Large intestine (tissue), 3 donors: ENCODE results near the gene KRT20. TPM values are rescaled to one million over a fixed set of nuclear protein-coding genes. Genes with fewer than 3 reads are reported as not detected.

Source experiments
- DNase-seq, 2 donors: peaks; one replicate each; pipeline versions ENCODE4 v3.0.0 to v3.0.0-alpha.2; 2013
- H3K27ac ChIP-seq: one replicate; pipeline ENCODE4 v1.5.1; 2013; ENCODE audit warnings: low read length
- H3K27me3 ChIP-seq: 2 replicates; pipeline ENCODE4 v1.6.1; 2013; ENCODE audit warnings: low read length; ENCODE audit not compliant: control insufficient read depth, insufficient read depth
- H3K36me3 ChIP-seq: 2 replicates; pipeline ENCODE4 v1.6.1; 2013; ENCODE audit warnings: low read length; ENCODE audit not compliant: control insufficient read depth, insufficient read depth
- H3K4me1 ChIP-seq: one replicate; pipeline ENCODE4 v1.6.1; 2013; ENCODE audit warnings: low read length; ENCODE audit not compliant: control insufficient read depth, insufficient read depth
- H3K4me3 ChIP-seq: one replicate; pipeline ENCODE4 v1.5.1; 2013; ENCODE audit warnings: low read length
- H3K9me3 ChIP-seq: one replicate; pipeline ENCODE4 v1.6.1; 2013; ENCODE audit warnings: mild to moderate bottlenecking, low read depth, low read length, moderate library complexity; ENCODE audit not compliant: control insufficient read depth
- WGBS: methylation state at CpG from one replicate; pipeline ENCODE4 v1.1.5; 2013; ENCODE audit warnings: low lambda C conversion rate; ENCODE audit not compliant: insufficient coverage; 5-methylcytosine and 5-hydroxymethylcytosine counted together
- polyA plus RNA-seq: library from polyadenylated mRNA; unstranded; fragments of 120-200 nt; gene quantifications from one replicate; pipeline ENCODE4 v1.2.1, GENCODE V29; 2013

The KRT20 gene
- polyA plus RNA-seq, 1 donor = 31.7 TPM

GRCh38 chr17:40854175-40854814 is 30.7 kb downstream of the KRT20 start:
- 100% methylated on average over 1 of the region's 6 CpGs for WGBS
- Histone ChIP-seq H3K36me3 (no peaks in the 10 kb centered on the region), H3K4me3 (no peak overlapping the region), H3K27ac (no peak overlapping the region), H3K27me3 (no peaks in the 10 kb centered on the region), H3K9me3 (no peaks in the 10 kb centered on the region), H3K4me1 (peaks cover 2% of the 10 kb centered on the region)
- DNase-seq = no peak

DNA sequence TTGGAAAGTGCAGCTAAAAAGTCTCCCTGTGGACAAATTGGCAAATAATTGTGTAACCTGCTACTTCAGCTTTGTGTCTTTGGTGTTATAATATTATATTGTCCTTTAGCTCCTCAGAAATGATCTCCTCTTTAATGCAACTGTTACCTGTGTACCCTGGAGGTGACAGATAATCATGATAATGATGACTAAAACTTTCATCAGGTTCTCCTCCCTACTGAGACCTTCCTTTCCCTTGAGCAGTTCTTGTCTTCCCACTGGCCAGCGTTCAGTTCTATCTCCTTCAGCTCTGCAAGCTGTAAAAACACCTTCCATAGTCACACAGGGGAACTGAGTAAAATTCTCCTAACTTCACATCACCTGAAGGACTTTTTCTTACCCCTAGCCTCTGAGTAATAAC is 32.7 kb downstream of the KRT20 start:
- H3K27ac ChIP-seq = no peak overlapping the region
- H3K36me3 ChIP-seq = no peaks in the 10 kb centered on the region
- no peaks in the 10 kb centered on the region for H3K9me3 ChIP-seq
- no peak for DNase-seq
- no peaks in the 10 kb centered on the region for H3K27me3 ChIP-seq
- no CpG with 5 or more reads among the region's 1 CpG for WGBS
- H3K4me3 ChIP-seq = no peak overlapping the region
- no peaks in the 10 kb centered on the region for H3K4me1 ChIP-seq

DNA sequence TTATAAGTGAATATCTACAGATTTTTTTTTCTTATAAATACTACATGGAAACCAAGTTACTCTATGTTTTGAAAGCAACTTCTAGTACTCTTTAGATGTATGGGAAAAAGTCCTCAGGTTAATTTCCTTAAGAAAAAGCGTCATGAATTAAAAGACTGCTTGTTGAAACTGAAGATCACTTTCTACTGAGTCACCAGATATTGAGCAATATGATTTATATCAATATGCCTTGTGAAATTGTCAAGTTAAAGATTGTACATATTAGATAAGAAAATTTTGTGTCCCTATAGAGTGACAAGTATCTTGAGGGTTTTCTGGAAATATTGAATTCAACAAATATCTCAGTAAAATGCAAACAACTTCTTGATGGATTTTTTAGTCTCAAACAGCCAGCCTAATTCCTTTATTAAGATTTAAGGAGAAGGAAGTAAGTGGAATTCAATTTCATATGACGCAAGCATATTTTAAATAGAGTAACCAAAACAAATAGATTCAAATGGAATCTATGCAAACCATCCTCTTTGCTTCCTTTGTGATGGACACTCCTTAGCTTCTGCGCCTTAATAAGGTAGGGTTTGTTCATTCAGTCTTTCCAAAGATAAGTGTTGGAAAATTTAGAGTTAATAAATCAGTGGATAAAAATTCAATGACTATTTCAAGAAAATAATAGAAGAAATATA is 34.6 kb downstream of the KRT20 start:
- H3K36me3 ChIP-seq = no peaks in the 10 kb centered on the region
- WGBS = 100% methylated on average over 2 of the region's 3 CpGs
- H3K9me3 ChIP-seq = no peaks in the 10 kb centered on the region
- H3K27ac ChIP-seq = no peak overlapping the region
- no peak overlapping the region for H3K4me3 ChIP-seq
- no peak for DNase-seq
- H3K4me1 ChIP-seq = no peaks in the 10 kb centered on the region
- no peaks in the 10 kb centered on the region for H3K27me3 ChIP-seq

DNA sequence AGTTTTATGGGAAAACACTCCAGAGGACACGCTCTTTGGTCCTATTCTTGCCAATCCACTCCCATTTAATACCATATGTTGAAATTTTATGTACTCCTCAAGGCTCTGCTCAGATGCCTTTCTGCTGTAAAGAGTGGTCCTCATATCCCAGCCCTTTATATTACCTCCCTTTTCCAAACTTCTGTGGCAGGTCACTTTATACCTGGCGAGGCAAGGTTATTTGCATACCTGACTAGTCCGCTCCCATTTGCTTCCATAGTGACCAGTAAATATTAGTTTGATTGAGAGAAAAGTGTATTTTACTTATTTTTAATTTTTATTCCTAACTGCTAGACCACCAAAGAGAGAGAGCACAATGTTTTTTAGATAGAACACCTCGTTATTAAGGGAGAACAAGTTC is 35.3 kb downstream of the KRT20 start:
- no peak for DNase-seq
- WGBS = 100% methylated on average over 1 of the region's 4 CpGs
- no peaks in the 10 kb centered on the region for H3K4me1 ChIP-seq
- H3K27me3 ChIP-seq = no peaks in the 10 kb centered on the region
- H3K9me3 ChIP-seq = no peaks in the 10 kb centered on the region
- H3K27ac ChIP-seq = no peak overlapping the region
- no peak overlapping the region for H3K4me3 ChIP-seq
- H3K36me3 ChIP-seq = no peaks in the 10 kb centered on the region

DNA sequence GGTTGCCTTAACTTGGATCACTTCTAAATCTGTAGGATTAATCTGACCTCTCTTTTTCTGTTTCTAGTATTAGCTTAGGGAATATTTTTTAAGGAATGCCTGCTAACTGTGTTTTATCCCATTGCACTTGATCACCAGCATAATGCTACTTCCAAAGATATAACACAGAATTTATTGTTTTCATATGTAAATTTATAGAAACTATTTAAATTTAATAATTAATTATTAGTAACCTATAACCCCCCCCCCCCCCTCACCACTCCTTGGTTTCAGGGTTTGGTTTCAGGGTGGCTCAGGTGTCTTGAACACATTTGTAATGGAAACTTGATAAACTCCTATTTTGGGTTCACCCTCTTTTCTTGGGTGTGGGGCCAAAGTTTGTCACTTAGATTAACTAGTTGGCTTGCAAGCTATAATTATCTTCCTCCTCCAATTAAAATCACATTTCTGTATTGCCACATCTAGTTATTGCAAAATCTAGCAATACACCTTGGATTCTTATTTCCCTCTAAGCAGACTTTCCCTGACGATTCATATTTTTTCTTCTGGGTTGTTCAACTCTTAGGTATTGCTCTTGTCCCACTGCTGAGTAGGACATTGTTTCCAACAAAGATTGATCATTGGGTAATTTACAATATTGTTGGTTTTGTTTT is 36.3 kb downstream of the KRT20 start:
- Histone ChIP-seq H3K9me3 (no peaks in the 10 kb centered on the region), H3K36me3 (no peaks in the 10 kb centered on the region), H3K27ac (no peak overlapping the region), H3K4me3 (no peak overlapping the region), H3K27me3 (no peaks in the 10 kb centered on the region), H3K4me1 (no peaks in the 10 kb centered on the region)
- WGBS = 71% methylated on average over 1 of the region's 1 CpG
- DNase-seq = no peak

- Histone ChIP-seq H3K9me3 (no peaks in the 10 kb centered on the region), H3K36me3 (no peaks in the 10 kb centered on the region), H3K4me1 (no peaks in the 10 kb centered on the region), H3K4me3 (no peak overlapping the region), H3K27ac (no peak overlapping the region), H3K27me3 (peaks cover 5% of the 10 kb centered on the region)
- WGBS = 100% methylated on average over 1 of the region's 1 CpG
- DNase-seq = no peak
Measured at GRCh38 chr17:40846515-40847144, 38.4 kb downstream of the KRT20 start.

- H3K4me1 ChIP-seq = no peaks in the 10 kb centered on the region
- H3K9me3 ChIP-seq = no peaks in the 10 kb centered on the region
- H3K36me3 ChIP-seq = no peaks in the 10 kb centered on the region
- no peak overlapping the region for H3K27ac ChIP-seq
- WGBS = 78% methylated on average over 4 of the region's 4 CpGs
- H3K27me3 ChIP-seq = peaks cover 5% of the 10 kb centered on the region
- H3K4me3 ChIP-seq = no peak overlapping the region
- no peak for DNase-seq
Measured at GRCh38 chr17:40844671-40845107, 40.4 kb downstream of the KRT20 start.

GRCh38 chr17:40843242-40843641 is 41.8 kb downstream of the KRT20 start:
- Histone ChIP-seq H3K9me3 (no peaks in the 10 kb centered on the region), H3K4me1 (no peaks in the 10 kb centered on the region), H3K27ac (no peak overlapping the region), H3K4me3 (no peak overlapping the region), H3K36me3 (no peaks in the 10 kb centered on the region), H3K27me3 (peaks cover 5% of the 10 kb centered on the region)
- WGBS = no CpG with 5 or more reads among the region's 3 CpGs
- no peak for DNase-seq

DNA sequence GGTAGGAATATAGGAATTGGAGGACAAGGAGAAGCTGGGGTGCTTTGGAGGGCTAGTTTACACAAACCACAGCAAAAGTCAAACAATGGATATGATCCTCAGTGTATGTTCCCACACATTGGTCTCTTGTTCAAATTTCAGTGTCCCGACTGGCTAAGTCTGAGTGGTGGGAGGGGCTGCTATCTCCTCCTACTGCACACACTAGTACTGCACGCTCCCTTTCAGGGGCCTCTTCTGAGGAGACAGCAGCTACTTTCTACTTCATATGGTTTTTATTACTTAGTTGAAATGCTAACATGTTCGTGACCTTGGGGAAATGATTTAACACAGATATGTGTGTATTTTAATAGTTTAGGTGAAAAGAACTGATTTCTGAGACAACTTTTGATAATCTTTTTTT is 43.8 kb downstream of the KRT20 start:
- Histone ChIP-seq H3K27me3 (peaks cover 5% of the 10 kb centered on the region), H3K27ac (no peak overlapping the region), H3K4me3 (no peak overlapping the region), H3K4me1 (no peaks in the 10 kb centered on the region), H3K36me3 (no peaks in the 10 kb centered on the region), H3K9me3 (no peaks in the 10 kb centered on the region)
- 29% methylated on average over 1 of the region's 3 CpGs for WGBS
- DNase-seq = no peak

- WGBS = 88% methylated on average over 1 of the region's 3 CpGs
- peaks cover 6% of the 10 kb centered on the region for H3K36me3 ChIP-seq
- no peak for DNase-seq
- H3K27me3 ChIP-seq = peaks cover 5% of the 10 kb centered on the region
- H3K27ac ChIP-seq = no peak overlapping the region
- no peaks in the 10 kb centered on the region for H3K9me3 ChIP-seq
- H3K4me1 ChIP-seq = no peaks in the 10 kb centered on the region
- no peak overlapping the region for H3K4me3 ChIP-seq
Measured at GRCh38 chr17:40839194-40839593, 45.8 kb downstream of the KRT20 start.
